ENCODE data around the gene LMF1. TPM values are rescaled to one million over a fixed set of nuclear protein-coding genes. Genes with fewer than 3 reads are reported as not detected.
"Not testable (repeated sequence)": the region's sequence is repeated elsewhere in the genome, so short reads cannot be mapped to it uniquely, and the experiment has no call there.

The LMF1 gene
- total RNA-seq, 1 experiment from 2014 or later: 15.6 TPM

GRCh38 chr16:873889-874288, 96.9 kb downstream of the LMF1 start:
- no peak for DNase-seq (ENCODE audit: extremely low read depth, low read depth)

- DNase-seq (ENCODE audit: extremely low read depth, low read depth): no peak
Observed at GRCh38 chr16:873243-873661, 97.5 kb downstream of the LMF1 start.

GRCh38 chr16:872436-873242, 98.1 kb downstream of the LMF1 start:
- DNase-seq (ENCODE audit: extremely low read depth, low read depth): no peak

GRCh38 chr16:871562-872345, 99.0 kb downstream of the LMF1 start:
- no peak for DNase-seq (ENCODE audit: extremely low read depth, low read depth)

- no peak for DNase-seq (ENCODE audit: extremely low read depth, low read depth)
Observed at GRCh38 chr16:870856-871561, 99.8 kb downstream of the LMF1 start.

GRCh38 chr16:869823-870641, 100.8 kb downstream of the LMF1 start:
- DNase-seq (ENCODE audit: extremely low read depth, low read depth): no peak

GRCh38 chr16:868846-869822, 101.7 kb downstream of the LMF1 start:
- DNase-seq (ENCODE audit: extremely low read depth, low read depth): no peak

- no peak for DNase-seq (ENCODE audit: extremely low read depth, low read depth)
Observed at GRCh38 chr16:868386-868755, 102.4 kb downstream of the LMF1 start.

- DNase-seq (ENCODE audit: extremely low read depth, low read depth): no peak
Observed at GRCh38 chr16:867421-868385, 103.1 kb downstream of the LMF1 start.

GRCh38 chr16:866252-866896, 104.4 kb downstream of the LMF1 start:
- no peak for DNase-seq (ENCODE audit: extremely low read depth, low read depth)

GRCh38 chr16:865026-865425, 105.8 kb downstream of the LMF1 start:
- no peak for DNase-seq (ENCODE audit: extremely low read depth, low read depth)

GRCh38 chr16:861446-861845, 109.3 kb downstream of the LMF1 start:
- no peak for DNase-seq (ENCODE audit: extremely low read depth, low read depth)

GRCh38 chr16:860891-861290, 109.9 kb downstream of the LMF1 start:
- DNase-seq (ENCODE audit: extremely low read depth, low read depth): no peak

- not testable (repeated sequence) for DNase-seq (ENCODE audit: extremely low read depth, low read depth)
Observed at GRCh38 chr16:858971-859370, 111.8 kb downstream of the LMF1 start.

- DNase-seq (ENCODE audit: extremely low read depth, low read depth): not testable (repeated sequence)
Observed at GRCh38 chr16:858441-858840, 112.3 kb downstream of the LMF1 start.

GRCh38 chr16:856811-857210, 114.0 kb downstream of the LMF1 start:
- no peak for DNase-seq (ENCODE audit: extremely low read depth, low read depth)

- DNase-seq (ENCODE audit: extremely low read depth, low read depth): no peak
Observed at GRCh38 chr16:856101-856500, 114.7 kb downstream of the LMF1 start.

- no peak for DNase-seq (ENCODE audit: extremely low read depth, low read depth)
Observed at GRCh38 chr16:855471-855870, 115.3 kb downstream of the LMF1 start.
